ENCODE data around the gene EME1.

The EME1 gene

DNA sequence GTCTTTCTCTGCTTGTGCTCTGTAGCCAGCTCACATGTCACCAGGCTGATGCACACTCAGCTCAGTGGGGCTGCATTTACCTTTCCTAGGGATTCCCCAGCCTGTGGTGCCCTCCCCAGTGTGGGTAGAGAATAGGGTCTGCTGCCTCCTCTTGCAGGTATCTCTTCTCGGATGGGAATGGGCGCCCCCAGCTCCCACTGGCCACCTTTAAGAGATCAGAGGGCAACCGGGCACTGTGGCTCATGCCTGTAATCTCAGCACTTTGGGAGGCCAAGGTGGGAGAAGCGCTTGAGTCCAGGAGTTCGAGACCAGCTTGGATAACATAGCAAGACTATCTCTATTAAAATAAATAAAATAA is 23.8 kb upstream of the EME1 start:
- H3K4me3 ChIP-seq (ENCODE audit: low read depth, low read length), result no peak overlapping the region
- TF ChIP-seq, protein P1, sequence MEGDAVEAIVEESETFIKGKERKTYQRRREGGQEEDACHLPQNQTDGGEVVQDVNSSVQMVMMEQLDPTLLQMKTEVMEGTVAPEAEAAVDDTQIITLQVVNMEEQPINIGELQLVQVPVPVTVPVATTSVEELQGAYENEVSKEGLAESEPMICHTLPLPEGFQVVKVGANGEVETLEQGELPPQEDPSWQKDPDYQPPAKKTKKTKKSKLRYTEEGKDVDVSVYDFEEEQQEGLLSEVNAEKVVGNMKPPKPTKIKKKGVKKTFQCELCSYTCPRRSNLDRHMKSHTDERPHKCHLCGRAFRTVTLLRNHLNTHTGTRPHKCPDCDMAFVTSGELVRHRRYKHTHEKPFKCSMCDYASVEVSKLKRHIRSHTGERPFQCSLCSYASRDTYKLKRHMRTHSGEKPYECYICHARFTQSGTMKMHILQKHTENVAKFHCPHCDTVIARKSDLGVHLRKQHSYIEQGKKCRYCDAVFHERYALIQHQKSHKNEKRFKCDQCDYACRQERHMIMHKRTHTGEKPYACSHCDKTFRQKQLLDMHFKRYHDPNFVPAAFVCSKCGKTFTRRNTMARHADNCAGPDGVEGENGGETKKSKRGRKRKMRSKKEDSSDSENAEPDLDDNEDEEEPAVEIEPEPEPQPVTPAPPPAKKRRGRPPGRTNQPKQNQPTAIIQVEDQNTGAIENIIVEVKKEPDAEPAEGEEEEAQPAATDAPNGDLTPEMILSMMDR (IDR thresholded peaks at IDR 0.05; ENCODE audit: borderline replicate concordance, insufficient read depth, low read depth, low read length), result no peak

DNA sequence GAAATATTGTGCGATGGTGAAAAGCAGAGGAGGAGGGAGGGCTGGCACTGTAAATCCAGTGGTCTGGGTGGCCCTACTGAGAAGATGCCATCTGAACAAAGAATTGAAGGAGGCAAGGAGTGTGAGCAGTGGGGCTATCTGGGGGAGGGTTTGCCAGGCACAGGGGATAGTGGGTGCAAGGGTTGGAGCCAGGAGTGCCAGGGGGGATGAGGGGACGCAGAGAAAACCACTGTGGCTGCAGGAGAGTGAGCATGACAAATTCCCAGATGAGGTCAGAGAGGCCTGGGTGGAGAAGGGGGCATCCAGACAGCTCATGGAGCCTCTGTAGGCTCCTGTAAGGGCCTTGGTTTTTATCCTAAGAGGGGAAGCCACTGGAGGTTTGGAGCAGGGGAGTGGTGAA is 22.3 kb upstream of the EME1 start:
- H3K4me3 ChIP-seq (ENCODE audit: low read depth, low read length), result no peak overlapping the region

DNA sequence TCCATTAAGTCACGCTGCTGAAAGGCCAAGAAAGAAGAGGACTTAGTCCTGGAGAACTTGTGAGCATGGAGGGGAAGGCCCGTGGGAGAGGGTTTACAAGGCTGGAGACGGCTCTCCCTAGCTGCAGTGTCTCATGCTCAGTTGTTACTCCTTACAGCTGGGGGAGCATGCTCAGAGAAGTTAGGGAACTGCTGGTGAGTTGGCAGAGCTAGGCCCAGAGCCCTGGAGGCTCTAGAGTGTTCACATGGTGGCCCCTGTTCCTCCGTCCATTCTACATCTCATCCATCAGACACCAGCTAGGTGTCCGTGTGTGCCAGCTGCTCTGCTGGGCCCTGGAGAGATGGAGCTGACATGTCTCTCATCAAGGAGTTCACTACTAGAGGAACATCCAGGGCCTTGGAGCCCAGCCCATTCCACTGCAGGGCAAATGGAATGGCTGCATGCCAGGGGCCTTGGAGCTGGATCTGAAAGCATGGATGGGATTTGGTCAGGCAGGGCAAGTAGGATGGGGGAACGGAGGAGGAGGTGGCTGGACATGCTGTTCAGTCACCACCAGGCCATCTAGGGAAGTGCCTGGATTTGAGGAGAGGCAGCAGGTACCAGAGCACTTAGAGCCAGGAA is 20.8 kb upstream of the EME1 start:
- TF ChIP-seq, protein P1 (IDR thresholded peaks at IDR 0.05; ENCODE audit: borderline replicate concordance, insufficient read depth, low read depth, low read length), result no peak
- H3K4me3 ChIP-seq (ENCODE audit: low read depth, low read length), result no peak overlapping the region

More for the DNA sequence above, 22.3 kb upstream of the EME1 start:
- TF ChIP-seq, protein P1 (IDR thresholded peaks at IDR 0.05; ENCODE audit: borderline replicate concordance, insufficient read depth, low read depth, low read length), result no peak

DNA sequence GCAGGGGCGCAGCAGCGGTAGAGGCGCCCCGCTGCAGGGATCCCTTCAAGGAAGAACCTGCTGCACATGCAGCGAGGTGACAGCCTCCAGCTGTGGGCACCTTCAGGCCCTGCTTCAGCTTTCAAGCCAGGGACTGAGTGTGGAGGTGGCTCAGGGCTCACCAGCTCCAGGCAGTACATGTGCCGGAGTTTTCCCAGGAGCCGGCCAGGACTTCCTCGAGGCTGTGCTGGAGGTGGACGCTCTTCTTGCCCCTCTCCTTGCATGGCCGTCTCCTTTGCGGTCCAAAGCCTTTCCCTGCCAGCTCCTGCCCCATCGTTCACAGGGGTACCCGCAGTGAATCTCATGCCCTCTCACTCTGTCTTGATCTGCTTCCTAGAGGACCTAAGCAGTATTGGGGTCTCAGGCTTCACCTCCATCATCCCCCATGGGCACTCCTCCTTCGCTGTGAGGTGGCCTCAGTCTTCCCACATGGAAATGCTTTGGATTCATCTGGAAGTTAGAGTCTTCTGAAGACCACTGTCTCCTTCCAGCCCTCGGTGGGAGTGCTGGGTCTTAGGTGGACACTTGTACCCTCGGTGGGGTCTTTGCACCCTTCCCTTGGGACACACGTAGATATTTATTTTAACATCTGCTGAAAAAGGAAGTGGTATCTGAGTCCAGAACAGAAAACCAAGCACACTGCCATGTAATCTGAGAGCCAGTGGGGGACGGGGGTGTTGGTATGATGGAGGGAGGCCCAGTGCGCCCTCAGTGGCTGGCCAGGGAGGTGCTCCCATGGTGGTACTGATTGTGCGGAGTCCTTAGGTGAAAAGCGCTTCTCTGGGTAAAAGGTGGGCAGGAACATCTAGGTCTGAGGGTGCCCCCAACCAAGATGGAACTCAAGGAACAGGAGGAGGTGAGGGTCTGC is 20.1 kb upstream of the EME1 start:
- TF ChIP-seq, protein P1 (IDR thresholded peaks at IDR 0.05; ENCODE audit: borderline replicate concordance, insufficient read depth, low read depth, low read length), result no peak
- no peak overlapping the region for H3K4me3 ChIP-seq (ENCODE audit: low read depth, low read length)

DNA sequence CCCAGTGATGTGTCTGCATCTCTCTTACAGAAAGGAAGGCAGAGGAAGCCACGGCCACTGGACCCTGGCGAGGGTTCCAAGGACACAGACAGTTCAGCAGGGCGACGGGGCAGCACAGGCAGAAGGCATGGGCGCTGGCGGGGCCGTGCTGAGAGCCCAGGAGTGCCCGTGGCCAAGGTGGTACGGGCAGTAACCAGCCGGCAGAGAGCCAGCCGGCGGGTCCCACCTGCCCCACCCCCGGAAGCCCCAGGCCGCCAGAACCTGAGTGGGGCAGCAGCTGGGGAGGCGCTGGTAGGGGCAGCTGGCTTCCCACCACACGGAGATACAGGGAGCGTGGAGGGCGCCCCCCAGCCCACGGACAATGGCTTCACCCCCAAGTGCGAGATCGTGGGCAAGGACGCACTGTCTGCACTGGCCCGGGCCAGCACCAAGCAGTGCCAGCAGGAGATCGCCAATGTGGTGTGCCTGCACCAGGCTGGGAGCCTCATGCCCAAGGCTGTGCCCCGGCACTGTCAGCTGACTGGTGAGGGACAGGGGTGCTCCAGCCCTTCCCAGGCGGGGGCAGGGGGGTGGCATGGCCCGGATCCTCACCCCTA is 19.3 kb upstream of the EME1 start:
- TF ChIP-seq, protein P1 (IDR thresholded peaks at IDR 0.05; ENCODE audit: borderline replicate concordance, insufficient read depth, low read depth, low read length), result no peak
- H3K4me3 ChIP-seq (ENCODE audit: low read depth, low read length), result no peak overlapping the region

DNA sequence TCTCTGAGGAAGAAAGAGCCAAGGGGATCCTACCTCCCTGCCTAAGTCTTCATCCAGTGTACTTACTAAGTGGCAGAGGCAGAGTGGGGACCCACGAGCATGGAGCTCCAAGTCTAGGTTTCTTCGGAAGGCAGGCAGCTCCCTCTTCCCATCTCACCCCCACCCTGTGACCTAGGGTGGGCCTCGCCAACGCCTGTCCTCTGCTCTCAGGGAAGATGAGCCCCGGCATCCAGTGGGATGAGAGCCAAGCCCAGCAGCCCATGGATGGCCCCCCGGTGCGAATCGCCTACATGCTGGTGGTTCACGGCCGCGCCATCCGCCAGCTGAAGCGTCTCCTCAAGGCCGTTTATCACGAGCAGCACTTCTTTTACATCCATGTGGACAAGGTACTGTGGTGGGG is 18.8 kb upstream of the EME1 start:
- TF ChIP-seq, protein P1 (IDR thresholded peaks at IDR 0.05; ENCODE audit: borderline replicate concordance, insufficient read depth, low read depth, low read length), result no peak
- H3K4me3 ChIP-seq (ENCODE audit: low read depth, low read length), result no peak overlapping the region
